ENCODE results near the gene CACNA1C. TPM values are rescaled to one million over a fixed set of nuclear protein-coding genes. Genes with fewer than 3 reads are reported as not detected.

CACNA1C gene
- total RNA-seq, 4 donors from 2014 or later: 3.8 to 13.6 (median 5.7) TPM

- DNase-seq (ENCODE audit: low spot score): no peak
- TF ChIP-seq, protein P1, sequence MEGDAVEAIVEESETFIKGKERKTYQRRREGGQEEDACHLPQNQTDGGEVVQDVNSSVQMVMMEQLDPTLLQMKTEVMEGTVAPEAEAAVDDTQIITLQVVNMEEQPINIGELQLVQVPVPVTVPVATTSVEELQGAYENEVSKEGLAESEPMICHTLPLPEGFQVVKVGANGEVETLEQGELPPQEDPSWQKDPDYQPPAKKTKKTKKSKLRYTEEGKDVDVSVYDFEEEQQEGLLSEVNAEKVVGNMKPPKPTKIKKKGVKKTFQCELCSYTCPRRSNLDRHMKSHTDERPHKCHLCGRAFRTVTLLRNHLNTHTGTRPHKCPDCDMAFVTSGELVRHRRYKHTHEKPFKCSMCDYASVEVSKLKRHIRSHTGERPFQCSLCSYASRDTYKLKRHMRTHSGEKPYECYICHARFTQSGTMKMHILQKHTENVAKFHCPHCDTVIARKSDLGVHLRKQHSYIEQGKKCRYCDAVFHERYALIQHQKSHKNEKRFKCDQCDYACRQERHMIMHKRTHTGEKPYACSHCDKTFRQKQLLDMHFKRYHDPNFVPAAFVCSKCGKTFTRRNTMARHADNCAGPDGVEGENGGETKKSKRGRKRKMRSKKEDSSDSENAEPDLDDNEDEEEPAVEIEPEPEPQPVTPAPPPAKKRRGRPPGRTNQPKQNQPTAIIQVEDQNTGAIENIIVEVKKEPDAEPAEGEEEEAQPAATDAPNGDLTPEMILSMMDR (IDR thresholded peaks at IDR 0.05): no peak
- ATAC-seq (ENCODE audit: low FRiP score): no peak
Measured at GRCh38 chr12:2360630-2361170, 307.9 kb downstream of the CACNA1C start.

DNA sequence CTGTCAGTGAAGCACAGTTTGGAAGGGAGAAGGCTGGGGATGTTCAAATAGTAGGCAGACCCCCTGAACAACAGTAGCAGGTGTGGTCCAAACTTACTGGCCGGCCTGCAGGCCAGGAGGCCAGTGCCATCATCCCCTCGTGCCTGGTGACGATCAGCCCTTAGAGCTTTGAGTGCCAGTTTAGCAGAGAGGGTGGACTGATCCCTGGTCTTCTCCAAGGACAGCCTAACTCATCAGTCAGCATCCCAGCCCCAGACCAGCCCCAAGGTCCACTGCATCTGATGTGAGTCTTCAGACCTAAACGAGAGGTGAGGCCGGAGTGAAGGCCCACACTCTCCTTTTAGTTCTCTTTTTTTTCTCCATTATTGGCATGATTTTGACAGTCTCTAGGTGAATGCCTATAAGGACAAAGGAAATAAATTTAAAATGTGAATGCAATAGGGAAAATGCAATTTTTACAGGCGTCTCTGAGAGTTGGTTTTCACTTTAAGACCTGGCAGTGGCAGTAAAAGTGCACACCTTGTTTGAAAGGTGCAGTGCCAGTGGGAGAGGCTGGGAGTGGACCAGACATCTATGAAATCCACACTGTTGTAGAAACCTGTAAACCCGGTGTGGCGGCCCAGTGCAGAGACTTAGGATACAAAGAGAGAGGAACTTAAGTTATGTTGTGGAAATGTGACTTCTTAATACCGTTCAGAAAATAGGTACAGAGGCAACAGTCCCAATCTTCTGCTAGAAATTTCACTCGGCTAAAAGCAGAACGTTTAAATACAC is 311.2 kb downstream of the CACNA1C start:
- DNase-seq (ENCODE audit: low spot score): no peak
- TF ChIP-seq, protein P1 (IDR thresholded peaks at IDR 0.05): no peak
- ATAC-seq (ENCODE audit: low FRiP score): no peak

DNA sequence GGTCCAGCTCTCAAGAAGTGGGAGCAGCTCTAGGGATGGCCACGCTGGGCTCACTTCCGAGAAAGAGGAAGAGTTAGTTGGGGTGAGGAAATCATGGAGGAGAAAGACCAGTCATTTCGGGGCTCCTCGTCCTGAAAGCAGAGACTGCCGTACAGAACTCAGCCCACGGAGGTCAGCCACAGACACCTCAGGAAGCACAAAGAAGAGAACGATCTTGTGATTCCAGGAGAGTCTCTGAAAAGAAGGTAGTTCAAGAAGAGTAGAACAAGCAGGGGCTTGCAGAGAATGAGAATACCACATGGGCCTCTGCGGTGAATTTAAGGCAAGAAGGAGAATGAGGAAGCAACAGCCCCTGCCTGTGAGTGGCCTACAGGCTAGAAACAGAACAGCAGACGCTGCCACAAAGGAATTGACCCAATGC is 311.9 kb downstream of the CACNA1C start:
- ATAC-seq (ENCODE audit: low FRiP score) (no peak), DNase-seq (ENCODE audit: low spot score) (no peak)

GRCh38 chr12:2366711-2367110 is 313.9 kb downstream of the CACNA1C start:
- ATAC-seq (ENCODE audit: low FRiP score) (no peak), DNase-seq (ENCODE audit: low spot score) (no peak)
- TF ChIP-seq, protein P1 (IDR thresholded peaks at IDR 0.05): no peak

More for the DNA sequence above, 311.9 kb downstream of the CACNA1C start:
- TF ChIP-seq, protein P1 (IDR thresholded peaks at IDR 0.05): no peak

DNA sequence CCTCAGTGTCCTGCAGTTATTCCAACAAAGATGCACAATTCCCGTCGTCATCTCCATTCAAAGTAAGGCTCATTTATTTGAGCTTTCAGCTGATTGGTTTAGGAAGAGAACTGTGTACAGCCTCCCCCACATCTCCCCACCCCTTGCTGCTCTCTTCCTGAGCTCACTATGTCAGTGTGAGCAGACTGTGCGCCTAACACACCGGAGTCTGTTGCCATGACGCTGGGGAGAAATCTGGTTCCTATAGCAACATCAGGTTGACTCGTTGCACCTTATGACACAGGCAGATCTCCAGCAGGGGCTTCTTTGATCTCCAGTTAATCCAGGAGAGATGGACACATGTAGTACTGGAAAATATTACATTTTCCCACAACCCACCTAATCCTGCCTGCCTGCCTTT is 319.4 kb downstream of the CACNA1C start:
- TF ChIP-seq, protein P1 (IDR thresholded peaks at IDR 0.05): no peak
- no peak for ATAC-seq (ENCODE audit: low FRiP score)

DNA sequence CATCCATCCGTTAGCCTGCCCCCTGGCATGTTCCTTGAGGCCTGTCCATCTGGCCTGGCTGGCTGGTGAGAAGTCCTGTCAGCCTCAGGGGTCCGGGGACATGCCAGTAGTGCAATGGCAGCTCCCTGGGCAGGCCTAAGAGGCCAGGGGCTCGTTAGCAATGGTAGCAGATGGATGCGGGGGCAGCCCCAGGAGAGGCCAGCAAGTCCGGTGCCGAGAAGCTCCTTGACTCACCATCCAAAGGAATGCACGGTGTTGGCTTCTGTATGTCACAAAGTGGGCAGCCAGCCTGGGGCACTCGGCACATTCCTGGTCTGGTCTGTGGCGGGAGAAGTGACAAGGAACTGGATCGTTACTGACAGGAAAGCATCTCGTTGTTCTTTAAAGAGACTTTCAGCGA is 319.9 kb downstream of the CACNA1C start:
- DNase-seq (ENCODE audit: low spot score) (no peak), ATAC-seq (ENCODE audit: low FRiP score) (no peak)
- TF ChIP-seq, protein P1 (IDR thresholded peaks at IDR 0.05): no peak

More for the DNA sequence above, 319.4 kb downstream of the CACNA1C start:
- no peak for DNase-seq (ENCODE audit: low spot score)

GRCh38 chr12:2373307-2373706 is 320.5 kb downstream of the CACNA1C start:
- ATAC-seq (ENCODE audit: low FRiP score) (no peak), DNase-seq (ENCODE audit: low spot score) (no peak)
- TF ChIP-seq, protein P1 (IDR thresholded peaks at IDR 0.05): no peak
